Suprapubic skin (tissue), 4 donors: ENCODE data around the gene FOXM1.

Experiments
- CTCF ChIP-seq, 2 donors: fragments of 200-600 bp in 1 of 2; fragments of 450-650 bp in 1 of 2; sonication (generic) in 1 of 2; IDR thresholded peaks; one replicate each; pipeline ENCODE4 v1.5.1; 2016 to 2019; ENCODE audit warnings: antibody characterized with exemption in 2 of 2, mild to moderate bottlenecking in 1 of 2, moderate library complexity in 1 of 2
- EP300 ChIP-seq: sonication (generic); formaldehyde crosslinking; IDR thresholded peaks from one replicate; pipeline ENCODE4 v1.6.1; 2017; ENCODE audit warnings: antibody characterized with exemption
- POLR2A ChIP-seq, 2 donors: fragments of 450-650 bp; IDR thresholded peaks; one replicate each; pipeline ENCODE4 v1.6.1; 2017; ENCODE audit warnings: antibody characterized with exemption in 2 of 2, mild to moderate bottlenecking in 2 of 2, moderate library complexity in 2 of 2
- POLR2AphosphoS5 ChIP-seq, 3 donors: sonication (generic); formaldehyde crosslinking; IDR thresholded peaks; one replicate each; pipeline ENCODE4 v1.6.1; 2017; ENCODE audit warnings: antibody characterized with exemption in 3 of 3

GRCh38 chr12:2856051-2856450 is 20.9 kb downstream of the FOXM1 start:
- no peak for TF ChIP-seq POLR2AphosphoS5 (IDR thresholded peaks at IDR 0.05)
- no peak for TF ChIP-seq POLR2A (IDR thresholded peaks at IDR 0.05)
- no peak for TF ChIP-seq CTCF (IDR thresholded peaks at IDR 0.05)
- no peak for TF ChIP-seq EP300
